Measurements from ENCODE around the gene DPPA3.
"Not testable (repeated sequence)": the region's sequence is repeated elsewhere in the genome, so short reads cannot be mapped to it uniquely, and the experiment has no call there.

The DPPA3 gene

DNA sequence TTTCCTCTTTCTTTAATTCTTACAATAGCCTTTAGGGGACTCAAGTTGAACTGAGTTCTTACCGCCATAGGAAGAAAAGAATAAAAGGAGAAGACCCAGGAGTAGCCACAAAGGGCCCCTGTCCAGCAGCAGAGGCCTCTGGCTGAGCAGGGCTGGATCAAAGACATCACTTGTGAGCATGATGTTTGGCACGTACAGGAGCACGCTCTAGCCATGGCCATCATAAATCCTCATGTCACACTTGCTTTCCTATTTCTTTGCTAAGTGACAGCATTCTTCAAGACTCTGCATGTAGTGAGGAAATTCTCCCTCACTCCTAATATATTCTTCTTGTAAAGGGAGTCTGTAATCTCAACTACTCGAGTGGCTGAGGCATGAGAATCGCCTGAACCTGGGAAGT lies 20.3 kb downstream of the DPPA3 start:
- DNase-seq = no peak

DNA sequence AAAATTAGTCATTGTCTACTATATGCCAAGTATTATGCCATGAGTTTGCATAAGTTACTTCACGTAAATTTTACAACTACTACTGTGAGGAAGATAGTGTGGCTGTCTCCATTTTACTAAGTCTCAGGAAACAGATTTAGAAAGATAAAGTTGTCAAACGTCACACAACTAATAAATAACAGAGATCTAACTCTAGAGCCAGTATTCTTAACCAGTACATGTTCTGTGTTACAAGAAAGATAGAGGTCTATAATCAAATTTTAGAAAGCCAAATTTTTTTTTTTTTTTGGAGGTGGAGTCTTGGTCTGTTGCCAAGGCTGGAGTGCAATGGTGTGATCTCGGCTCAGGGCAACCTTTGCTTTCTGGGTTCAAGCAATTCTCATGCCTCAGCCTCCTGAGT lies 21.8 kb downstream of the DPPA3 start:
- no peak for DNase-seq

DNA sequence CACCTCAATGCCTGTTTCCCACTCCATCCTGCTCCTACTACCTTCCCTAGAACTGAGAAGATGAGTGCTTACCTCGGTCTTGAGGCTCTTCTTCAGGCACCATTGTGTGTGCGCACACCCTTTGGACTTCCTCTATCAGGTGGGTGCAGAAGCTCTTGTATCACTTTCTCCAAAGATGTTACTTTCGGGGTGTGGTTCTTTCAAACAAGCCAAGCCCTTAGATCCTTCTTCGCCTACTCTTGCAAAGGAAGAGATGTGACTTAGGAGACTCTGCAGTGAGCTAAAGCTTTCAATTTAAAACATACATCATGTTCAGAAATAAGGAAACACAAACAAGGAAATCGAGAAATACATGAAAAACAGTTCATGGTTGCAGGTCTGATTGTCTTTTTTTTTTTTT lies 36.0 kb downstream of the DPPA3 start, which contains the start of gene CLEC4C:
Gene CLEC4C, minus strand, starts transcription at position 130 of the 400 bp plus-strand sequence. Its CDS starts 27 bp downstream, at position 103.
- no peak for DNase-seq

- DNase-seq = no peak
Observed at GRCh38 chr12:7748852-7749251, 37.6 kb downstream of the DPPA3 start.

GRCh38 chr12:7749442-7749841 lies 38.2 kb downstream of the DPPA3 start:
- DNase-seq = no peak

GRCh38 chr12:7750350-7750749 lies 39.1 kb downstream of the DPPA3 start:
- no peak for DNase-seq

- DNase-seq = no peak
Observed at GRCh38 chr12:7751394-7751793, 40.2 kb downstream of the DPPA3 start.

DNA sequence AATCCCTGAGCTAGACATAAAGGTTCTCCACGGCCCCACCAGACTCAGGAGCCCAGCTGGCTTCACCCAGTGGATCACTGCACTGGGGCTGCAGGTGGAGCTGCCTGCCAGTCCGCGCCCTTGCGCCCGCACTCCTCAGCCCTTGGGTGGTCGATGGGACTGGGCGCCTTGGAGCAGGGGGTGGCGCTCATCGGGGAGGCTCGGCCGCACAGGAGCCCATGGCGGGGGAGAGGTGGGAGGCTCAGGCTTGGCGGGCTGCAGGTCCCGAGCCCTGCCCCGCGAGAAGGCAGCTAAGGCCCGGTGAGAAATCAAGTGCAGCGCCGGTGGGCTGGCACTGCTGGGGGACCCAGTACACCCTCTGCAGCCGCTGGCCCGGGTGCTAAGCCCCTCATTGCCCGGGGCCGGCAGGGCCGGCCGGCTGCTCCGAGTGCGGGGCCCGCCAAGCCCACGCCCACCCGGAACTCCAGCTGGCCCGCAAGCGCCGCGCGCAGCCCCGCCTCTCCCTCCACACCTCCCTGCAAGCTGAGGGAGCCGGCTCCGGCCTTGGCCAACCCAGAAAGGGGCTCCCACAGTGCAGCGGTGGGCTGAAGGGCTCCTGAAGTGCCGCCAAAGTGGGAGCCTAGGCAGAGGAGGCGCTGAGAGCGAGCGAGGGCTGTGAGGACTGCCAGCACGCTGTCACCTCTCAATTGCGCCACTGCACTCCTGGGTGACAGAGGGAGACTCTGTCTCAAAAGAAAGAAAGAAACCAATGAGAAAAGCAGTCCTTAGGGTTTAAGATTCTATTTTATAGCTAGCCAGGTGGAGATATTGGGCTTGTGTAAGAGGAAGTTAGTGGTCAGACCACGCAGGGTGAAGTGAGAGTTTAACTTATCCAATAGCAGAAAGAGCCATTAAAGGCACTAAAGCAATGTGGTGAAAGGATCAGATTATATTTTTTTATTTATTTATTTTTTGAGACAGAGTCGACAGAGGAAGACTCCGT lies 41.0 kb downstream of the DPPA3 start:
- DNase-seq = not testable (repeated sequence)

DNA sequence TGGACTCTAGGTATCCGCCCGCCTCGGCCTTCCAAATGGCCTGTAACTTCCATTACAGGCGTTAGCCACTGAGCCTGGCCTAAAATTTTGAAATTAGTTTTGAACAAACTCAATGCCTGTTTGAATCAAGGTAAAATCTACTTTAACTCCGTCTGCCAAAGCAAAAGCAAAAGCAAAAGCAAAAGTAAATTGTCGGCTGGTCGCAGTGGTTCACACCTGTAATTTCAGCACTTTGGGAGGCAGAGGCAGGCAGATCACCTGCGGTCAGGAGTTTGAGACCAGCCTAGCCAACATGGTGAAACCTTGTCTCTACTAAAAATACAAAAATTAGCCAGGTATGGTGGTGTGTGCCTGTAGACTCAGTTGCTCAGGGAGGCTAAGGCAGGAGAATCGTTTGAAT lies 44.4 kb downstream of the DPPA3 start:
- DNase-seq = not testable (repeated sequence)

DNA sequence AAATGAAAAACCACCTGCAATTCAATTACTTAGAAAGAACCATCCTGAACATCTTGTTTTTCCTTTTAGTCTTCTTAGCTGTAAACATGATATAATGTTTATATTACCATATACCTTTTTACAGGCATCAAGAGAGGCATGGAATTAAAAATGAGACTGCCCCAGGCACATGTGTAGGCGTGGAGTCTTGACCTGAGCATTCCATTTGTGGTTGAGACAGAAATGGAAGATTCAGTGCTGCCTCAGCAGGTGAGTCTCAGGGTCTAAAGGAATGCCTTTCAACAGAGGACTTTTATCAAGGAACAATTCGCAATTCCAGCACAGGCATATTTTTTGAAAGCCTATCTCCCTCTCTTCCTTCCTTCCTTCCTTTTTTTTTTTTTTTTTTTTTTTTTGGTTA lies 45.8 kb downstream of the DPPA3 start:
- DNase-seq = no peak

DNA sequence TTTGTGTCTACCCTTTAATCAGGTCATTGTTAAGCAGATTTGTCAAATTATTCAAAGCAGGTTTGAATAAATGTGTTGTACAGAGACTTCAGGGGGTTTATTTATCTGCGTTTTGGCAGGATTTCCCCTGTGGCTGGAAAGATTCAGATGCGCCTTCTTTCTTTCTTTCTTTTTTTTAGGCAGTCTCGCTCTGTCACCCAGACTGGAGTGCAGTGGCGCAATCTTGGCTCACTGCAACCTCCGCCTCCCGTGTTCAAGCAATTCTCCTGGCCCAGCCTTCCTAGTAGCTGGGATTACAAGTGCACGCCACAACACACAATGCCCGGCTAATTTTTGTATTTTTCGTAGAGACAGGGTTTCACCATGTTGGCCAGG lies 47.5 kb downstream of the DPPA3 start:
- DNase-seq = no peak

All from CD4-positive, alpha-beta T cell treated with Interferon gamma for 1 hour (primary cell).